WERI-Rb-1 (cell line): ENCODE measurements around the gene IL1R1.

ENCODE experiments used
- DNase-seq: peaks from one replicate; pipeline ENCODE4 v3.0.0-alpha.2; 2020
- H3K27ac ChIP-seq: fragments of 250-450 bp; sonication (Bioruptor Pico); 2 replicates; pipeline ENCODE4 v1.5.1; 2020; ENCODE audit warnings: mild to moderate bottlenecking, moderate library complexity
- H3K27me3 ChIP-seq: fragments of 250-450 bp; sonication (Bioruptor Pico); 2 replicates; pipeline ENCODE4 v1.5.1; 2021; ENCODE audit warnings: mild to moderate bottlenecking, low read depth, moderate library complexity; ENCODE audit not compliant: insufficient read depth, severe bottlenecking
- H3K36me3 ChIP-seq: fragments of 250-450 bp; sonication (Bioruptor Pico); 2 replicates; pipeline ENCODE4 v1.5.1; 2020; ENCODE audit warnings: mild to moderate bottlenecking, moderate library complexity
- H3K4me3 ChIP-seq: 2 replicates; pipeline ENCODE4 v1.5.1; 2011; ENCODE audit warnings: low read depth, mild to moderate bottlenecking, control low read depth, low read length
- H3K9me3 ChIP-seq: fragments of 250-450 bp; sonication (Bioruptor Pico); 2 replicates; pipeline ENCODE4 v1.5.1; 2021; ENCODE audit warnings: mild to moderate bottlenecking, moderate library complexity; ENCODE audit not compliant: severe bottlenecking
- TF ChIP-seq, protein P1 (sequence below): IDR thresholded peaks from 2 replicates; pipeline ENCODE4 v1.5.1; 2011; ENCODE audit warnings: low read depth, mild to moderate bottlenecking, control low read depth, inconsistent platforms, low read length

The IL1R1 gene

DNA sequence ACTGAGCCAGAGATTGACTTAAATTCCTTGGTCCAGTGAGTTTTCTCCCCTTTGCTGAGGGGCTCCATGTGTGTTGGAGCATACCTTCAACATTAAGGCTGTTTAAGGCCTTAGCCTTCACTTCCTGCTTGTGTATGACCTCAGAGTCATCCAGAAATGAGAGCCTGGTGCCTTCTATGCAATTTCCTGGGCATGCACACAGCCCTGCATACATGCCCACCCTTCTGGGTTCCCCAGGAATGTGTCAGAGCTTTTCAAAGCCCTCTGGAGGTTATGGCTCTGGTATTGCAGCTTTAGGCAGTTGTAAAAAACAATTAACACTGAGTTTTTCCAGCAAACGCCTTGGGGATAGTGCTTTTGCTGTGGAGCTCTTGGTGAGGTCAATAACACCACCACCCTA lies 16.7 kb downstream of the IL1R1 start:
- no peak overlapping the region for H3K4me3 ChIP-seq
- TF ChIP-seq, protein P1, sequence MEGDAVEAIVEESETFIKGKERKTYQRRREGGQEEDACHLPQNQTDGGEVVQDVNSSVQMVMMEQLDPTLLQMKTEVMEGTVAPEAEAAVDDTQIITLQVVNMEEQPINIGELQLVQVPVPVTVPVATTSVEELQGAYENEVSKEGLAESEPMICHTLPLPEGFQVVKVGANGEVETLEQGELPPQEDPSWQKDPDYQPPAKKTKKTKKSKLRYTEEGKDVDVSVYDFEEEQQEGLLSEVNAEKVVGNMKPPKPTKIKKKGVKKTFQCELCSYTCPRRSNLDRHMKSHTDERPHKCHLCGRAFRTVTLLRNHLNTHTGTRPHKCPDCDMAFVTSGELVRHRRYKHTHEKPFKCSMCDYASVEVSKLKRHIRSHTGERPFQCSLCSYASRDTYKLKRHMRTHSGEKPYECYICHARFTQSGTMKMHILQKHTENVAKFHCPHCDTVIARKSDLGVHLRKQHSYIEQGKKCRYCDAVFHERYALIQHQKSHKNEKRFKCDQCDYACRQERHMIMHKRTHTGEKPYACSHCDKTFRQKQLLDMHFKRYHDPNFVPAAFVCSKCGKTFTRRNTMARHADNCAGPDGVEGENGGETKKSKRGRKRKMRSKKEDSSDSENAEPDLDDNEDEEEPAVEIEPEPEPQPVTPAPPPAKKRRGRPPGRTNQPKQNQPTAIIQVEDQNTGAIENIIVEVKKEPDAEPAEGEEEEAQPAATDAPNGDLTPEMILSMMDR = no peak
- no peaks in the 10 kb centered on the region for H3K36me3 ChIP-seq
- H3K9me3 ChIP-seq = no peaks in the 10 kb centered on the region
- H3K27me3 ChIP-seq = peaks cover 53% of the 10 kb centered on the region
- DNase-seq = no peak
- H3K27ac ChIP-seq = no peak overlapping the region

DNA sequence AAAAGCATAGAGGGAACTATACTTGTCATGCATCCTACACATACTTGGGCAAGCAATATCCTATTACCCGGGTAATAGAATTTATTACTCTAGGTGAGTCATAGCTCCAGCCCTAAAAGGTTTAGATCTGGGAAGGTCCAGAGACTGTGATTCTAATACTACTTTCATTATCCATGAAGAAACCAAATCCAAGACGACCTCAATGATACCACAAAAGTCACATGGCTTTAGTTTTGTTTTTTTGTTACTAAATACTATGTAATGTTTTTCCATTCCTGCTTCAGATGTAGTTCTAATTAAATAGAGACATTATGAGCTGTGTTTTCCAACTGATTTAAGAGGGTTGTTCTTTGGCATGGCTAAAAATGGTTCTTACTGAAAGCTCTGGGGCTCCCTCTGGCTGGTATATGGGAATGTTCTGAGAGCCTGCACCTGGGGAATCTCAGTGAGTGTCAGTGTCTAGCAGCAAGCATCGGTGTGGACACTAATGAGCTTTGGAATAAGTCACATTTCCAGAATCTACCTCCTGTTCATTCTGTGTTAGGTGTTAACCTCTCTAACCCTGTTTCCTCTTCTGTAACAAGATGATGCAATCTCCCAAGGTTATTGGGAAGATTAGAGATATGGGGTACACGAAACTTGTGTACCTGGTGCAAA lies 23.8 kb downstream of the IL1R1 start:
- Histone ChIP-seq H3K36me3 (no peaks in the 10 kb centered on the region), H3K27me3 (peaks cover 53% of the 10 kb centered on the region), H3K4me3 (no peak overlapping the region), H3K9me3 (no peaks in the 10 kb centered on the region), H3K27ac (no peak overlapping the region)
- no peak for DNase-seq
- TF ChIP-seq, protein P1 = no peak

DNA sequence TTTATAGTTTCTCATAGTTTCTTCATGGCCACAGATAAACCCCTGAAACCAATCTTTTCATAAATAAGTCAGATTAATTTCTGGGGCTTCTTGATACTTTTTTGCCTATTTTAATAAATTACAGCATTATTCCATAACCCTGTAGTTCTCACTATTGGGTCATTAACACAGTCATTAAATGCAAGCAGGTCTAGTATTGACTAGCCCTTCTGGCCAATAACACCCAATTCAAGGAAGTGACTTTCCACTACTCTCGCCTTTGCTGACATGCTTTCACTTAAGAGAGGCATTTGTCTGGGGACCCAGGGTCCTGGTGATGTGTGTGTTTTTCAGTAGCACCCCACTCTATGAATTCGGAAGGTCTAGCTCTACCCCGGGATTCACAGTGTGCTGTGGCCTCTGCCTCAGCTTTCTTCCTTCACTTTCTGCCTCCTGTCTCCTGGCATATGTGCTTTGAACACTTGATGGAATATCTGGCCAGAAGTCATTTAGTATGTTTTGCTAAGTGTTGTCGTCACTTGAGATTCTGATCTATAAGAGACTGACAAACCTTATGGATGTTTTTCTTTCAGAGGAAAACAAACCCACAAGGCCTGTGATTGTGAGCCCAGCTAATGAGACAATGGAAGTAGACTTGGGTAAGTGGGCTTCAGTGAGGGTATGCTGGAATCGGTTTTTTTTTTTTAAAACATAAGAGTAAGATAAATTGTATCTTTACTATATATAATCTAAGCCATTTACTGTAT lies 25.7 kb downstream of the IL1R1 start:
- TF ChIP-seq, protein P1 = no peak
- DNase-seq = no peak
- H3K27me3 ChIP-seq = peaks cover 54% of the 10 kb centered on the region
- H3K4me3 ChIP-seq = no peak overlapping the region
- no peaks in the 10 kb centered on the region for H3K9me3 ChIP-seq
- no peak overlapping the region for H3K27ac ChIP-seq
- H3K36me3 ChIP-seq = no peaks in the 10 kb centered on the region

DNA sequence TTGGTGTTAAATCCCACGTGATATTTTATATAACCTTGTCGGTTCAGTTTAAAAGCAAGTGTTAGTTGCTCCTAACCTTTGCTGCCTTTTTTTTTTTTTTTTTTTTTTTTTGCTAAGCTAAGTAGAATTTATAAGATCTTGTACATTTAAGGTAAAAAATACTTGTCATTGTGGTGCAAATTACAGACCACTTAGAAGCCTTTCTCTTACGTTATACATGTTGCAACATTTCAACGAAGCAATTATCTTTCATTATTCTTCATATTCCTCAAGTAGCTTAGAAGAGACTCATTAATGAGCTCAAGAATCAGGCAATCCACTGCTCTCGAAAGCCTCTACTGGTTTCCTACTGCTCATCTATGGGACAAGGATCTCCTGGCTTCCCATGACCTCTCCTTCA lies 29.4 kb downstream of the IL1R1 start:
- Histone ChIP-seq H3K4me3 (no peak overlapping the region), H3K27ac (no peak overlapping the region), H3K27me3 (peaks cover 56% of the 10 kb centered on the region), H3K36me3 (no peaks in the 10 kb centered on the region), H3K9me3 (no peaks in the 10 kb centered on the region)
- TF ChIP-seq, protein P1 = no peak
- no peak for DNase-seq

DNA sequence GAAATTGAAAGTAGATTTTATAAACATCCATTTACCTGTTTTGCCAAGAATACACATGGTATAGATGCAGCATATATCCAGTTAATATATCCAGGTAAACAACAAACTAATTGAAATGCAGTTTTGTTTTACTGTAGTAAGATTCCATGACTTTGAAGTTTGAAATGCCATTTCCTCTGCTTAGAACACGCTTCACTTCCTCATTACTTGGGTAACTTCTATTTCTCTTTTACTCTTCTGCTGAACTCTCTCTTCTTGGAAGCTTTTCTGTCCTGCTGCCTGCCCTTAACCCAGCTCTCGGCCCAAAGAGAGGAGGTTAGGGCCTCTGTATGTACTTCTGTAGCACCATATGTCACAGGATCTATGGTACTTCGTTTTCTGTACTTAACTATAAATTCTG lies 30.2 kb downstream of the IL1R1 start:
- Histone ChIP-seq H3K4me3 (no peak overlapping the region), H3K36me3 (no peaks in the 10 kb centered on the region), H3K27ac (no peak overlapping the region), H3K27me3 (peaks cover 61% of the 10 kb centered on the region), H3K9me3 (no peaks in the 10 kb centered on the region)
- TF ChIP-seq, protein P1 = no peak
- DNase-seq = no peak

DNA sequence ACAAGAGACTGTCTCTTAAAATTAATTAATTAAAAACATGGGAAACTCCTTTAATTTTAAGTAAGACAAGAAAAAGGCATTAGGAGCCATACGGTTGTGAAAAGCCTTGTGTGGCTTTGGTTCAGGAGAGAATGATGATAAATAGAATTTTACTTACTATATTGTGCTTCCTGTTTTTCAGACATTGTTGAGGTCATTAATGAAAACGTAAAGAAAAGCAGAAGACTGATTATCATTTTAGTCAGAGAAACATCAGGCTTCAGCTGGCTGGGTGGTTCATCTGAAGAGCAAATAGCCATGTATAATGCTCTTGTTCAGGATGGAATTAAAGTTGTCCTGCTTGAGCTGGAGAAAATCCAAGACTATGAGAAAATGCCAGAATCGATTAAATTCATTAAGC lies 33.6 kb downstream of the IL1R1 start:
- no peaks in the 10 kb centered on the region for H3K9me3 ChIP-seq
- peaks cover 72% of the 10 kb centered on the region for H3K27me3 ChIP-seq
- DNase-seq = no peak
- TF ChIP-seq, protein P1 = no peak
- no peak overlapping the region for H3K4me3 ChIP-seq
- H3K27ac ChIP-seq = no peak overlapping the region
- no peaks in the 10 kb centered on the region for H3K36me3 ChIP-seq
